Activated CD8-positive, alpha-beta memory T cell treated with anti-CD3 and anti-CD28 coated beads, Interleukin-2, amount 50 U/mL, for 1 hour (primary cell): ENCODE data around the gene ANKRD29.
"Not testable (repeated sequence)": the region's sequence is repeated elsewhere in the genome, so short reads cannot be mapped to it uniquely, and the experiment has no call there.

Experiments used
- DNase-seq: peaks from one replicate; pipeline ENCODE4 v3.0.0-alpha.2; 2020; ENCODE audit errors: extremely low read depth

Gene ANKRD29

DNA sequence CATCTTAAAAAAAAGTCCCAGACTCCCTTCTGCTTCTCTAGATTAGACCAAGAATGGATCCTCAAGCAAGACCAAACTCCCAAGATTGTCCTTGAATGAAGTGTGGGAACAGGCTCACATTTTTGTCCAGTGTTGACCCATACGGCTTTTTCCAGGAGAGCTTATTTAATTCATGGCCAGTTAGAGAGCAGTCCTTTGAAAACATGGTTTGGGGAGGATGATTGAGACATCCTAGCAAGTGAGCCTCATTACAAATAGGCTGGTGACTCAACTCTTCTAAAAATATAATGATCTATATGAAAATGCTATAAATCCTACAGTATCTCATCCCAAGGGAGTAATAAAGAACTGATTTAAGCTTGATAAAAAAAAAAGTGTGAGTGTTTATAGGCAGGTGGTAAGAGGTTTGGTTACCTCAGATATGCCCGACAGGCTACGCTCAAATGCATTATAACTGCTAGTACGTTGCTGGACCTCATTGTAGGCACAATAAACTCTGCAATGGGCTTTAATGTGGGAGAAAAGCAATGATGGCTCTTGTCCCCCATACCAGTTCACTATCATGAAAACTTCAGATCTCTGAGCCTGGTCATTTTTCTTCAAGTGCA is 17.0 kb downstream of the ANKRD29 start:
- no peak for DNase-seq

DNA sequence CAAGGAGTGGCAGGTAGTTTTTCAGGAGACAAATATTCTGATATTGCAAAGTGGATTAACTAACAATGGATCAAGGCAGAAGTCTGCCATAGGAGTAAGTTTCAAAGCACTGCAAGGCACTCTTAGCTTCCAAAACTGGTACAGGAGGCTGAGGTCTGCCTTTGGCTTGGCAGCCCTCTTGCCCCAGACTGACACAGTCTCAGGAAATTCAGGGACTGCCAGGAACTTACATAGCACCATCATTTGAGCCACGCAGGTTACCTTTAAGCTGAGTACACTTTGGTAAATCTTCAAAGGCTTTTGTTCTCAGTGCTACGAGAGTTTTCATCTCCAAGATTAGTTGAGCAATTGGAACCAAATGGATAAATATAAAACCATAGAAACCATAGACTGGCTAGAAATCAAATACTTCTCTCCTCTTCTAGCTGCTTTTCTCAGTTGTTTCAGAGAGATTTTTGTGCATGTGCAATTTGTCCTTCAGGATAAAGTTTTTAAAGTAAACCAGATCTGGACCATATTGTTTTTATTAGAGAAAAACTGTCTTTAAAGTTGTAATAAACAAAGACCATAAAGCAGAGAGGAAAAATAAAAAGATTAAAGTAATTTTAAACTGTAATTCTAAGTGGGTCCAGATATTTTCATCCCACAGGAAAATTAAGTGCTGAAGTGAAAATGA is 18.8 kb downstream of the ANKRD29 start:
- no peak for DNase-seq

DNA sequence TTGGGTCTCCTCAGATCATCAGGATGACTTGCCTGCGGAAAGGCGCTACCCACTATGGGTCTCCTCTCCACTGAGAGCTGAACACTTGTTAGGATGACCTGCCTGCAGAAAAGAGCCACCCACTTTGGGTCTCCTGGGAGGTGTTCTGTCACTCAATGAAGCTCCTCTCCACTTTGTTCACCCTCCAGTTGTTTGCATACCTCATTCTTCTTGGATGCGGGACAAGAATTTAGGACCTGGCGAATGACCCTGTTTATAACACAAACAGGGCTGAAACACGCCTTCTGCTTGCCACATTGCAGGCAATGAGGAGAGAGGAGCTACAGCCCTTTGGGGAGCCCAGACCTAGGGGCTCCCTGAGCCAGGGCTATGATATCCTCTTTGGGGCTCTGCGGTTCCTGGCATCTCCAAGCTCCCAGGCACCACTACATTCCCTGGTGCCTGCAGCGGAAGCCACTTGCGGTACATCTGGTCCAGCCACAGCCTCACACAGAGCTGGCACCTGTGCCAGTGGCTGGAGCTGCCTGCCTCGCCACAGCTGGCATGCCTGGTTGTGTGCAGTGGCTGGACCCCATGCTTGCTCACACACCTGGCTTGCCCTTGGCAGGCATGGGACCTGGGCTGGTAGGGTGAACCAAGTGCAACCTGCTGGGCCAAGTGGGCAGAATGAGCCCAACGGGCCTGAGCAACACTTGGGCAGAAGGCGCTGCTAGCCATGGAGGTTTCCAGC is 20.6 kb downstream of the ANKRD29 start:
- DNase-seq: no peak

DNA sequence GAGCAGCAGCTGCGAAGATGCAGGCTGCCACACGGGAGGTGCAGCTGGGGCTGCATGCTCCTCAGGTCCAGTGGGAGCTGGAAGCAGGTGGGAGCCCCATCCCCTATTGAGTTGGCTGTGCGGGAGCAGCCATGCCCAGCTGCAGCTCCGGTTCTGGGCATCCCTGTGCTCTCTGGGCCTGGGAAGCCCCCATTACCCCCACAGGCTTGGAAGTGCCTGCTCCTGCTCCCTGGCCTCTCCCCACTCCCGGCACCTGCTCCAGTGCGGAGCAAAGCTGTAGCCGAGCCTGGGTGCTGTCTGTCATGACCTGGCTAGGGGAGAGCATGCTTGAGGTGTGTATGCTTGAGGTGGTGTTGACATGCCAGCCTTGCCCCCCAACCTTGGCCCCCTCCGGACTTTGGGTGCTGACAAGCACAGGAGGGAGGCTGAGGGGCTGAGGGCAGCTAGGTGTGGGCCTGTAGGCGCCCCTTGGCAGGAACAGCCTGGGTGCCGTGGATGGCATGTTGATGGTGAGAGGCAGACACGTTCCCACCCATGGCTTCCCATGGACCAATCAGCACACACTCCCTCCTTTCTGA is 21.5 kb downstream of the ANKRD29 start:
- DNase-seq: no peak

GRCh38 chr18:23640052-23640451 is 22.7 kb downstream of the ANKRD29 start:
- DNase-seq: no peak

DNA sequence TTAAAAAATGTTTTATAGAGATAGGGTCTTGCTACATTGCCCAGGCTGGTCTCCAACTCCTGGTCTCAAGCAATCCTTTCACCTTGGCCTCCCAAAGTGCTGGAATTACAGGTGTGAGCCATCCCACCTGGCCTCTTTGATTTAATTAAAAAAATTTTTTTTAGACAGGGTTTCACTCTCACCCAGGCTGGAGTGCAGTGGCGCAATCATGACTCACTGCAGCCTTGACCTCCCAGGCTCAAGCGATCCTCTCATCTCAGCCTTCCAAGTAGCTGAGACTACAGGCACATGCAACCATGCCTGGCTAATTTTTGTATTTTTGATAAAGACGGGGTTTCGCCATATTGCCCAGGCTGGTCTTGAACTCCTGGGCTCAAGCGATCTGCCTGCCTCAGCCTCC is 26.3 kb downstream of the ANKRD29 start:
- not testable (repeated sequence) for DNase-seq

GRCh38 chr18:23636071-23636399 is 26.7 kb downstream of the ANKRD29 start:
- DNase-seq: no peak

- no peak for DNase-seq
Measured at GRCh38 chr18:23635283-23636070, 27.2 kb downstream of the ANKRD29 start.

DNA sequence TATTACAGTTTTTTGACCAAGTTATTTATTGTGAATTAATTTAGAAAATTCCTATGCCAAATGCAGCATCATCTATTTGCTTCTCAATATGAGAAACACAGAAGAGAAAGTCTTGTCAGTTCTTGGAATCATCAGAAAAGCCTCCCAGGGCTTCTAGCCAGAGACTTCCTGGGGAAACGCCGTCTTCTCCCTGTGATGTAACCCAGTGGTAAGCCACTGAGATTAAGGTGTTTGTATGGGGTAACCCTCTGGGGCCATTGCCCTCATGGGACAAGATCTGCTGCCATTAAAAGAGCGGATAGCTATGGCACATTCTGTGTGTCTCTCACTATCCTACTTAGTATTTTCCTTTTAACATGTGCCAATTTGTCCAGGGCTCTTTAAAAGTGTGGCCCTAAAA is 28.0 kb downstream of the ANKRD29 start:
- DNase-seq: no peak

GRCh38 chr18:23632615-23633014 is 30.1 kb downstream of the ANKRD29 start:
- DNase-seq: no peak

GRCh38 chr18:23631746-23632145 is 31.0 kb downstream of the ANKRD29 start:
- no peak for DNase-seq

GRCh38 chr18:23631312-23631711 is 31.4 kb downstream of the ANKRD29 start:
- no peak for DNase-seq

DNA sequence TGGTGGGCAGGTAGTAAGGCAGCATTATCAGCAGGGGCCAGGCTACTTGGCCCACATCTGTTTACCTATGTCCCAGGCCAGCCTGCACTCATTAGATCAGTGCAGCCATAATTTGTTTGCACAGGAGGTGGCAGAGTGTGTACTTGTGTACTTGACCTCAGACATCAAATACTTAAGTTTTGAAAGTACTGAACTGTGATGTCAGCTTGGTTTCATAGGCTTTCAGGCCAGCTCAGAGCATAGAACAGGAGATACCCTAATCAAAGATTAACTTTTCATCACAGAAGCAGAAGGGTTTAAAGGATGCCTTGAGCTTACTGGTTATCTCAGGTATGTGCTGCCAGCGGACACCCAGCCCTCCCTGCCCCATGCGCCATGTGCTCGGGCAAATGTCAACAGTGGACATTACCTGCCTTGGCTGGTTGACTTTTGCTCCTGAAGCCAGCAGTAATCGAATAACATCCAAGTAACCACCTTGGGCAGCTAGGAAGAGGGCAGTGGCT is 33.2 kb downstream of the ANKRD29 start:
- DNase-seq: no peak

DNA sequence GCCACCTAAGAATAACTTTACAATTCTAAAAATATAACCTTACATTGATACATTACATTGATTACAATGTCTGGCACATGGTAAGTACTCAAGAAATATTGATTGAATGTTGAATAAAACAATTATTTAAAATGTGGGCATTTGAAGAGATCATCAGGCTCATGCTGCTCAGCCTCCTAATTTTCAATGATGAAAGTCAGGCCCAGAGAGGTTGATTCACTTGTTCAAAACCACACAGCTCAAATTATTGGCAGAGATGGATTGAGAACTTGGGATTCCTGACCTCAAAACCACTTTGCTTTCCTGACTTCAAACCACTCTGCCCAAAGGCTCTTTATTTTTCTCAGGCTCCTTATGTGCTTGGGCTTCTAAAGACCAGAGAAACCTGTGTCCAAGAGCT is 34.7 kb downstream of the ANKRD29 start:
- DNase-seq: no peak

- no peak for DNase-seq
Measured at GRCh38 chr18:23627321-23627720, 35.4 kb downstream of the ANKRD29 start.

GRCh38 chr18:23626451-23627279 is 36.0 kb downstream of the ANKRD29 start:
- no peak for DNase-seq

DNA sequence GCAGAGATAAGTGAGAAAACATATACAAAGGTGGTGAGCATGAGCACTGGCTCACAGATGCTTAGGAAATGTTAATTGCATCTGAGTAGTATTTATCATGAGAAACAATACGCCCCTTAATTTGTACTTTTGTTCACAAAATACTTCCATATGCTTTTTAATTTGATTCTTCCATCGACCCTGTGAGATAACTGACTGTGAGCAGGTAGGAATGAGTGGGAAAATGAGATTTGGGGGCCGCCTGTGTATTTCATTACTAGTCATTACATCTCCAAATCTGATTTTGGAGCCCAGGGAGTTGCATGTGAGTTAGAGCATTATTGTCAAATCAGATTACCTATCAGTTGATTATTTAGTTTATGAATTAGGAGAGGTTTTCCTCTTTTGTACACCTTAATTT is 39.7 kb downstream of the ANKRD29 start:
- no peak for DNase-seq

DNA sequence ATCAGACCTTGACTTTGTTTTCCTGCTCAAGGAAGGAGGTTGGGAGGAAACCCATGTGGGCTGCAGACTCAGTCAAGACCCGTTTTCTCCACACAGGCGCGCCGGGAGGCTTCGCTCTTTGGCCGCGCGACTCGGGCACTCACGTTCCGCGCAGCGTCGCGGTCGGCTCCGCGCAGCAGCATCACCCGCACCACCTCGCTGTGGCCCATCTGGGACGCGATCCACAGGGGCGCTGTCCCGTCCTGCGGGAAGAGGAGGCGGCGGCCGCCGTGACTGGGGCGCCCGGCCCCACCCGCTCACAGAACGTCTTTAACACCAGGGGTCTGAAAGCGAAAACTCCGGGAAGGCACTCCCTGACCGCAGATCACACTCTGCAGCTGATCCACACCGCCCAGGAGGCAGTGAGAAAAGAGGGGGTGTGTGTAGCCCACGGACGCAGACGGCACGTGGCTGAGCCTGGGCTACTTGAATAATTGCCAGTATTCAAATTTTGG is 43.3 kb downstream of the ANKRD29 start:
- DNase-seq: no peak

DNA sequence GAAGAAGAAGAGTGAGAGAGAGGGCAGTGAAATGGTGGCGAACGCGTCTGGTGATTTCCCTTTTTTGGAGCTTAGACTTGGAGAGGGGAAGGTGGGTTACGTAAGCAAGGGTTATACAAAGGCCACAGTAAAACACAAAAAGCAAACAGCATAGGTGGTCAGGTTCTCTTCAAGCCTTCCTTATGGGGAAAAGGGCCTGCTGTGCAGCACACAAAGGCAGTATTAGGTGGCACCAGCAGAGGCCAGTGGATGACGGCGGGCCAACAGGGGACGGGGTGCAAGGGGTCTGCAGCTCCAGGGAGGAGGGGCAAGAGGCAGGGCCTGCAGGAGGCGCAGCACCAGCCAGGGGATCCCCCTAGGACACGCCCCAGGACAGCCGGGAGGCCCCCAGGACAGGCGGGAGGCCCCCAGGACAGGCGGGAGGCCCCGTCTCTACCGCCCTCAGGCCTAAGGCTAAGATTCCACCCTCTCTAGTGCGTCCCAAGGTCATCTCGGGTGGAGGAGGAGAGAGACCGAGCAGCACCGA is 43.8 kb downstream of the ANKRD29 start:
- no peak for DNase-seq

DNA sequence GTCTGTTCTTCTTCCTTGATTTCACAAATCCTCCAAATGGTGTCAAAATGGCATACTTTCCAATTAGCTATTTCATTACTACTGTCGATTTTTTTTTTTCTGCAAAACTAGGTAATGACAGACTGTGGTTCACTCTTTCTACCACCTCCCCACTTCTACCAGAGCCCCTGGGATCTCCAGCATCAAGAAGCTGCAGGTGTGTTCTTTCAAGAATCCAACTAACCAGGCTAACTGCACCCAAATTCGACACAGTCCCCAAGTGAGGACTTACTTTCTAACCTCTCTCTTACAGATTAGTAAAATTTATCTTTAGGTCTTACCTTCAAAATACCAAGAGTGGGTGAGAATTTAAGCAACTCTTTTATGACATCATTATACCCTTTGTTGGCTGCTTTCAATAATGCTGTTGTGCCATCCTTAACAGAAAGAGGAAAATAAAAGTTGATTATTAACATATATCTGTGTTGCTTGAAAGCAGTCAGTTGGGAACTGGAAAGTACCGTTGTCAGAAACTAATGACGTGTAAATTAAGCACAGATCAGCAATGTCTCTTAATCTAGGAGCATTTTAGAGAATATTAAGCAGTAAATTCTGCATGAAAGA is 45.2 kb downstream of the ANKRD29 start:
- no peak for DNase-seq
